Myocyte (in vitro differentiated cells): Measurements from ENCODE around the gene RNPEPL1. TPM values are rescaled to one million over a fixed set of nuclear protein-coding genes. Genes with fewer than 3 reads are reported as not detected.

Experiments used
- DNase-seq: peaks from one replicate; pipeline ENCODE4 v3.0.0-alpha.2; 2012; ENCODE audit warnings: low read depth
- total RNA-seq: library from RNA; depleted of rRNA; stranded (reverse); fragments of >200 nt; gene quantifications from 2 replicates; pipeline ENCODE4 v1.2.3, GENCODE V29; 2014

Gene RNPEPL1
- total RNA-seq, 1 donor from 2014 or later, result 21.2 TPM

DNA sequence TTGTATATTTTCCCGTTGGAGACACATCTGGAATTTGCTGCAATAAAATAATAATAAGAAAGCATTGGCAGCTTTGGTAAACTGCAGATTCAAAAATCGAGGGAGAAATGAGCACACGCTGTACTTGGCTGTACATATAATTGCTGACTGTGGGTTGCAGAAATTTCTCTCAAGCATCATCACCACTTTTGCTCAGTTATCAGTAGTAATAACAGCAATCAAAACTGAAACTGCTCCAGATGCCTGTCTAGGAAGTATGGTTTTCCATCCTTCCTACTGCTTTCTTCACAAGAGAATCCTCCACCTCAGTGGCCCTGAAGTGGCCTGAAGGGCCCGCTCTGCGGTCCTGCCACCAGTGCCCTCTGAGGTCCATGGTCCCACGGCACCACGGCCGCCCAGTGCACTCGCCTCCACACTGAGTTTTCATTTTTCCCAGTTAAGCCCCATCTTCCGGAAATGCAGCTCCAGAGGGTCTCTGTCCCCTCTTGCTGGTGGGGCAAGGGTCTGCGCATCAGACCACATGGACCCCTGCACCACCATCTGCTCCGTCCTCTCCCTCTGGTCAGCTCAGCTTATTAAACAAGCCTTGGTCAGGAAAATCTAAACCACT lies 4.2 kb upstream of the RNPEPL1 start:
- no peak for DNase-seq

GRCh38 chr2:240564561-240565332 lies 3.5 kb upstream of the RNPEPL1 start:
- no peak for DNase-seq

DNA sequence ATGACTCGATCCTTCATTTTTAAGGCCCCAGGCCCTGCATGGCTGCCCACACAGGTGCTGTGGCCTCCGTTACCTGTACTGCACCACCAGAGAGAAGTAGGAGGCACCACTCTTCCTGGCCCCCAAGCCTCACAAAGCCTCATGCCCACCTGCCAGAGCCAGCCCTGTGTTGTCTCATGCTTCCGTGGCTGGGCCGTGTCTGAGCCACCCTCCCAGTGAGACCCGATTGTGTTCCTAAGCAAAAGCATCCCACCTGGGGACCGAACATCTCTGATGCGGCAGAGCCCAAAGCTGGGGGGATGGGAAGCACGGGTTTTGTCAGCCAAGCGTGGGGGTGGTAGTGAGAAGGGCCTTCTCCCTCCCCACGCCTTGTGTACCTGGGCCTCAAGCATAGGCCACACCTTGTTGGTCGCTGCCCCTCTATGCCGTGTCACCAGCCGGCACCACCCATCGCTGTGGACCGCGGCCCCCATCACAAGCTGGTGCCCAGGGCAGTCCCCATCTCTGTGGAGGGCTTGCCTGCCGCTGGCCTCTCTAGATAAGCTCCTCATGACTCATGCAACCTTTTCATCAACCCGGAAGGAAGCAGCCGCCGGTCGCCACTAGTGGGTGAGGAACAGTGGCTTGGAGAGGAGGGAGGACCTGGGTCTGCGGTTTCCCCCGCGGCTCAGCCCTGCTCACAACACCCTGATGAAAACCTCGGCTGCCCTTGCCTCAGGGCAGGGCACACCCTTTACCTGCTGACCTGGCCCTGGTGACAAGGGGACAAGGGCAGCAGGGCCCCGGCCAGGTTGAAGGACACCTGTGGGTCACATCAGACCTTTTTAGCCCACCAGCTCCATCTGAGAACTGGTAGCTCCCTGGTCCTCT lies 2.7 kb upstream of the RNPEPL1 start:
- DNase-seq, result peak; percentile 55

- peak; percentile 70 for DNase-seq
Observed at GRCh38 chr2:240566203-240567136, 1.8 kb upstream of the RNPEPL1 start.

DNA sequence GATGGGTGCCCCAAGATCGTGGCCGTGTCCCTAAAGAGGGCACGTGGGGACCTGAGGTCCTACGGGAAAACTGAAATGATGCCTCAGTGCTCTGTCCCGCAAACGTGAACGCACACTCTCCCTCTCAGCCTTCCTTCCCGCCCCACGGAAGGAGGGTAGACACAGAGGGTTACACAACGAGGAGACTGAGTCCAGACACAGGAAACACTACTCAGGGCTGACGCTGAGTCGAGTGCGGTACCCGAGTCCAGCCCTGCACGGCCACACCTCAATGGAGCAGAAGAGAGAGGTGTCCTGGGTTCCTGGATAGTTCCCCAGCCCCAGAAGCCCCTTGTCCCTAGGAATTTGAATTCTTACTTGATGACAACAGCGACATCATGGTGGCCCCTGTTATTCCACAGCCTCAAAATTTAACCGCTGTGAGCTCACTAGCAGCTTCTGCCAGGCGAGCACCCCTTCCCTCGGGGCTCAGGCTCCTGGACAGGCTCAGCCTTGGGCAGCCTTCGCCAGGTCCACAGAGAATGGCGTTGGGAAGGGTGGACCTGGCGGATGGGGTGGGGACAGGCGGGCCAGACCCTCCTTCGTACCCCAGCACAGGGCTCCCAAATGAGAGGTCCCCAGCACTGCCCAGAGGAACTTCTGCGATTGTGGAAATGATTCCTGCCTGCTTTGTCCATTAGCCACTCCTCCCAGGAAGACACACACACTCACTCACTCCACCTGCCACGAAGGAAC lies 980 bp upstream of the RNPEPL1 start:
- DNase-seq, result no peak

GRCh38 chr2:240568678-240569522 lies 616 bp downstream of the RNPEPL1 start:
- peak; percentile 61 for DNase-seq

DNA sequence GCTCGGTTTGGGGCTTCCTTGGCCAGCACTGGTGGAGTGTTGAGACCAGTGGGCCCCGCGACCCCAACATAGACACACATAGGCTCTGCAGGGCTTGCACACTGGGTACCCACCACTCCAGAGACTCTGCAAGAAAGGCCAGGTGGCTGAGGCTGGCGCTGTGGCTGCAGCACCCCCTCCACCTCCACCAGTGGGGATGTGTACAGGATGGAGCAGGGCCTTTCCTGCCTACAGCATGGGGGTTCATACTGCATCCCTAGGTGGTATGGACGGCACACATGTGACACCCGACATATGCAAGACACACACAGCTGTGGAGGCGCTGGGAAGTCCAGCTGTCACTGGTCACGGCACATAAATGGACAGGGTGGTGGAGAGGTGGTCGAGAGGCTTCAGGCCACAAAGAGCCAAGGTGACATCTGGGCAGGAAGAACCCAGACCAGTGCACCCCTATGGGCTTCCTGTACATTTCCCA lies 1.3 kb downstream of the RNPEPL1 start:
- no peak for DNase-seq

DNA sequence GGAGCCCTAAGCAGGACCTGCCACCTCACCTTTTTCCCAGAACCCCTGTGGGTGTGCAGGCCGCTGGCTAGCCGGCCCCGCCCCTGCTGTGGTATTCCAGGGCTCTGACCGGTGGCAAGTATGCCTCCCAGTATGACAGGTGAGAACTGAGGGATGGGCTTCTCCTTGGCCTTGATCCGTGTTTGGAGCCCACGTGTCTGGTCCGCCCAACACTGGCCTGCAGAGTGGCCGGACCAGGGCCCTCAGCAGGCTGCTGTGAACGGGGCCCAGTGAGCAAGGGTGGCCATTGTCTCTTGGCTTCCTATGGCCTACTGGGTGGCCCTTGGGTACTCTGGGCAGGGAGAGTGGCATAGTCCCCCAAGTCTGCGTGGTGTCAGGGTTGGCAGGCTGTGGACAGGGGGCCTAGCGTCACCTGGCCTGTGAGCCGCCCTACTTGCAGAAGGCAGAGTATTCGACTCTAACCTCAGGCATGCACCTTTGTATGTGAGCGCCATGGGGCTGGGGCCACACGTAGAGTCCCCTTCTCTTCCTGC lies 1.8 kb downstream of the RNPEPL1 start:
- no peak for DNase-seq

- no peak for DNase-seq
Observed at GRCh38 chr2:240570531-240571313, 2.4 kb downstream of the RNPEPL1 start.

- no peak for DNase-seq
Observed at GRCh38 chr2:240571314-240571973, 3.2 kb downstream of the RNPEPL1 start.

DNA sequence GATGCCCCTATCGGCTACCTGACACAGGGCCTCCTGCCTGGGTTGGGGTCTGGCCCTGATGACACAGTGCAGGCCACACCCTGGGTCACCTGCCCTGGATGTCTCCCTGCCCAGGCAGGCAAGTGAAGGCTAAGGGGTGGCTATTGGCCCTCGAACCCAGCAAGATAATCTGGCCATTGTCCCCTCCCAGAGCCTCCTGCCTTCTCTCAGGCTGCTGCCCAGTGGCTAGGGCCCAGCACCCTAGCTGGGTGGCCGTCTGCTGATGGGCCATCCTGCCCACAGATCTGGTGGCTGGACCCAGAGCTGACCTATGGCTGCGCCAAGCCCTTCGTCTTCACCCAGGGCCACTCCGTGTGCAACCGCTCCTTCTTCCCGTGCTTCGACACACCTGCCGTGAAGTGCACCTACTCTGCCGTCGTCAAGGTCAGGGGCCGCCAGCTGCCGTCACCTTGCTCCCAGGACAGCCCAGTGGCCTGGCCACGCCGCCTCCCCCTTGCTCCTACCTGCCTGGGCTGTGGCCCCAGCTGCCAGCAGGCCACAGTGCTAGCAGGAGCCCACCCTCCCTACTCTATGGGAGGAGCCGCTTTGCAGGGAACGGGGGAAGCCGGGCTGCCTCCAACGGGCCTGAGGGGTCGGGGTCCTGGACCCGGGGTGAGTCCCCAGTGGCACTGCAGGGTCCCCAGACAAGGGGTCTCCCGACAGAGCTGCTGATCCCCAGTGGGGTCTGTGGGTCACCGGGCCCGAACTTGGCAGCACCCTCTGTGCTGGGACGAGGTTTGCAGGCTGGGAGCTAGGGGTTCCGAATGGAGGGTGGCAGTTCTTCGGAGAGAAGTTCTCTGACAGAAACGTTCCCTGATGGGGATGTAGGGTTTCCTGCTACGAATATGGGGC lies 4.1 kb downstream of the RNPEPL1 start:
- no peak for DNase-seq

DNA sequence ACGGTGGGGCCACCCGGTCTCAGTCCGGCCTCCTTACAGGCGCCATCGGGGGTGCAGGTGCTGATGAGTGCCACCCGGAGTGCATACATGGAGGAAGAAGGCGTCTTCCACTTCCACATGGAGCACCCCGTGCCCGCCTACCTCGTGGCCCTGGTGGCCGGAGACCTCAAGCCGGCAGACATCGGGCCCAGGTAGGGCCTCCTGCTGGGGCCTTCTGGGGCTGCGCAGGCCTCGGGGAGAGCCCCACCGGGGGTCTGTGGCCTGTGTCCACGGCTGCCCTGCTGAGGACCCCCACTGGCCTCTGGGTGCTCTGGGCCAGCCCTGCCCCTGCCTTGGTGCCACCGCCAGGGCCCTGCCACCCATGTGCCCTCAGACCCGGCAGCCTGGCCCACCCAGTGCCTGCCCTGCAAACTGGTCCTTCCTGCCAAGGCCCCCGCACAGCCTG lies 4.8 kb downstream of the RNPEPL1 start:
- DNase-seq, result no peak

DNA sequence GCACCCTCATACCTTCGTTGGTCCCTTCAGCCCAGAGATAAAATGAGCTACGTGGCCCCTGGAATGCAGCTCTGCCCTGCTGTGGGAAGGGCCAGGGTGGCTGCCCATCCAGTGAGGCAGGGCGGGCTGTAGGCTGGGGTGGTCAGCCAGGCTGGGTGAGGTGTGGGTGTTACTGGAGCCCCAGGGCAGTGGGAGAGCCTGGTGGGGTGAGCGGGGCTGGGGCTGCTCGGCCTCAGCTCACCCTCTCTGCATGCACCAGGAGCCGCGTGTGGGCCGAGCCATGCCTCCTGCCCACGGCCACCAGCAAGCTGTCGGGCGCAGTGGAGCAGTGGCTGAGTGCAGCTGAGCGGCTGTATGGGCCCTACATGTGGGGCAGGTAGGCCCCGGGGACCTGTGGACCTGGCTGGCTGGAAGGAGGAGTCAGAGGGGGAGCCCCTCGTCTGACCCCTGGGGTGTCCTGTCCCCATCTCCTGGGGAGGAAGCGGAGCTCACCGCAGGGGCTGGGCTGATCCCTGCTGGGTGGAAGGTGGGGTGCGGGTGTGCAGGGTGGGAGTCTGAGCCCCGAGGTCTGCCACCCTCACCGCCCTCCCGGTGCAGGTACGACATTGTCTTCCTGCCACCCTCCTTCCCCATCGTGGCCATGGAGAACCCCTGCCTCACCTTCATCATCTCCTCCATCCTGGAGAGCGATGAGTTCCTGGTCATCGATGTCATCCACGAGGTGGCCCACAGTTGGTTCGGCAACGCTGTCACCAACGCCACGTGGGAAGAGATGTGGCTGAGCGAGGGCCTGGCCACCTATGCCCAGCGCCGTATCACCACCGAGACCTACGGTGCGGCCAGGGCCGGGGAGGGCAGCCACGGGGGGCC lies 5.5 kb downstream of the RNPEPL1 start:
- no peak for DNase-seq

- no peak for DNase-seq
Observed at GRCh38 chr2:240574386-240575100, 6.3 kb downstream of the RNPEPL1 start.
